ENCODE measurements around the gene SLC25A47.

GRCh38 chr14:100362311-100362927, 39.3 kb downstream of the SLC25A47 start:
- TF ChIP-seq CTCF (IDR thresholded peaks at IDR 0.05) (no peak), ZFX (IDR thresholded peaks at IDR 0.05; ENCODE audit: borderline replicate concordance) (no peak)
